Measurements from ENCODE around the gene SLK. TPM values are rescaled to one million over a fixed set of nuclear protein-coding genes. Genes with fewer than 3 reads are reported as not detected.

Gene SLK
- total RNA-seq, 4 donors from 2014 or later, result 83.1 to 105 (median 102) TPM

- 84% methylated on average over 7 of the region's 7 CpGs for WGBS
- intact Hi-C loops (cut with DNase I), result no loop called here
Measured at GRCh38 chr10:103986360-103986759, 19.4 kb downstream of the SLK start.

GRCh38 chr10:103990121-103990520 is 23.2 kb downstream of the SLK start:
- Histone ChIP-seq H3K27me3 (no peaks in the 10 kb centered on the region), H3K27ac (replicated peaks in 1 of 4) (no peak overlapping the region), H3K4me3 (no peak overlapping the region), H3K4me1 (peaks cover 8 to 60% (median 53%) of the 10 kb centered on the region in 4 donors), H3K36me3 (peaks cover 0 to 22% (median 10%) of the 10 kb centered on the region in 4 donors), H3K9me3 (no peaks in the 10 kb centered on the region)
- intact Hi-C loops (cut with DNase I), result no loop called here
- 54% methylated on average over 3 of the region's 3 CpGs for WGBS
- DNase-seq (ENCODE audit: extremely low spot score), result no peak
- TF ChIP-seq CTCF (IDR thresholded peaks at IDR 0.05), result no peak
- TF ChIP-seq POLR2AphosphoS5 (IDR thresholded peaks at IDR 0.05), result no peak
- no peak for TF ChIP-seq POLR2A (IDR thresholded peaks at IDR 0.05; ENCODE audit: low read depth)
- TF ChIP-seq EP300 (IDR thresholded peaks at IDR 0.05), result no peak

More at GRCh38 chr10:103986360-103986759, 19.4 kb downstream of the SLK start:
- DNase-seq (ENCODE audit: extremely low spot score), result no peak
- TF ChIP-seq POLR2AphosphoS5 (IDR thresholded peaks at IDR 0.05) (no peak), POLR2A (IDR thresholded peaks at IDR 0.05; ENCODE audit: low read depth) (no peak)
- Histone ChIP-seq H3K4me1 (peaks cover 23 to 82% (median 76%) of the 10 kb centered on the region in 4 donors), H3K36me3 (no peaks in the 10 kb centered on the region), H3K27me3 (no peaks in the 10 kb centered on the region), H3K9me3 (no peaks in the 10 kb centered on the region), H3K4me3 (no peak overlapping the region), H3K27ac (replicated peaks in 1 of 4) (no peak overlapping the region)

- intact Hi-C loops (cut with DNase I), result no loop called here
- TF ChIP-seq POLR2AphosphoS5 (IDR thresholded peaks at IDR 0.05), result no peak
- TF ChIP-seq CTCF (IDR thresholded peaks at IDR 0.05), result no peak
- no peak for TF ChIP-seq EP300 (IDR thresholded peaks at IDR 0.05)
- TF ChIP-seq POLR2A (IDR thresholded peaks at IDR 0.05; ENCODE audit: low read depth), result no peak
- H3K4me3 ChIP-seq, result no peak overlapping the region
- H3K36me3 ChIP-seq, result peaks cover 0 to 23% (median 11%) of the 10 kb centered on the region in 4 donors
- no peak overlapping the region for H3K27ac ChIP-seq (replicated peaks in 1 of 4)
- WGBS, result 62% methylated on average over 1 of the region's 1 CpG
- DNase-seq (ENCODE audit: extremely low spot score), result no peak
- peaks cover 8 to 55% (median 51%) of the 10 kb centered on the region in 4 donors for H3K4me1 ChIP-seq
- no peaks in the 10 kb centered on the region for H3K27me3 ChIP-seq
- no peaks in the 10 kb centered on the region for H3K9me3 ChIP-seq
Measured at GRCh38 chr10:103990531-103990930, 23.6 kb downstream of the SLK start.

- intact Hi-C loops (cut with DNase I), result no loop called here
- Histone ChIP-seq H3K4me3 (no peak overlapping the region), H3K4me1 (peaks cover 3 to 46% (median 41%) of the 10 kb centered on the region in 4 donors), H3K9me3 (no peaks in the 10 kb centered on the region), H3K36me3 (peaks cover 0 to 30% (median 11%) of the 10 kb centered on the region in 4 donors), H3K27ac (replicated peaks in 1 of 4) (no peak overlapping the region), H3K27me3 (no peaks in the 10 kb centered on the region)
- WGBS, result 69% methylated on average over 3 of the region's 3 CpGs
- TF ChIP-seq POLR2AphosphoS5 (IDR thresholded peaks at IDR 0.05) (no peak), CTCF (IDR thresholded peaks at IDR 0.05) (no peak), POLR2A (IDR thresholded peaks at IDR 0.05; ENCODE audit: low read depth) (no peak), EP300 (IDR thresholded peaks at IDR 0.05) (no peak)
- no peak for DNase-seq (ENCODE audit: extremely low spot score)
Measured at GRCh38 chr10:103991393-103992128, 24.6 kb downstream of the SLK start.

- H3K4me3 ChIP-seq, result no peak overlapping the region
- no peak overlapping the region for H3K27ac ChIP-seq (replicated peaks in 1 of 4)
- H3K36me3 ChIP-seq, result peaks cover 4 to 57% (median 24%) of the 10 kb centered on the region in 4 donors
- WGBS, result 84% methylated on average over 1 of the region's 1 CpG
- H3K27me3 ChIP-seq, result no peaks in the 10 kb centered on the region
- H3K9me3 ChIP-seq, result no peaks in the 10 kb centered on the region
- DNase-seq (ENCODE audit: extremely low spot score), result no peak
- H3K4me1 ChIP-seq, result peaks cover 0 to 14% (median 10%) of the 10 kb centered on the region in 4 donors
- intact Hi-C loops (cut with DNase I), result no loop called here
- TF ChIP-seq POLR2AphosphoS5 (IDR thresholded peaks at IDR 0.05) (no peak), CTCF (IDR thresholded peaks at IDR 0.05) (no peak), POLR2A (IDR thresholded peaks at IDR 0.05; ENCODE audit: low read depth) (no peak), EP300 (IDR thresholded peaks at IDR 0.05) (no peak)
Measured at GRCh38 chr10:103995134-103995533, 28.2 kb downstream of the SLK start.
